H9 (cell line): Measurements from ENCODE around the gene CLCNKA. TPM values are rescaled to one million over a fixed set of nuclear protein-coding genes. Genes with fewer than 3 reads are reported as not detected.
A peak's percentile ranks its signal among the peaks of the same experiment; 100 is the strongest.

Experiments
- DNase-seq: peaks from one replicate; pipeline ENCODE4 v3.0.0-alpha.2; 2017
- H2AFZ ChIP-seq: one replicate; pipeline ENCODE4 v1.6.1; 2013; ENCODE audit warnings: mild to moderate bottlenecking, low read length, control low read depth, moderate library complexity
- H2AK5ac ChIP-seq: 2 replicates; pipeline ENCODE4 v1.6.1; 2013; ENCODE audit warnings: low read length, control low read depth, mixed read lengths; ENCODE audit not compliant: insufficient read length
- H2BK120ac ChIP-seq: one replicate; pipeline ENCODE4 v1.6.1; 2013; ENCODE audit warnings: low read depth, mild to moderate bottlenecking, low read length, control low read depth, inconsistent platforms; ENCODE audit not compliant: poor library complexity, severe bottlenecking
- H2BK12ac ChIP-seq: 2 replicates; pipeline ENCODE4 v1.6.1; 2013; ENCODE audit warnings: low read length, control low read depth, mixed read lengths, low read depth; ENCODE audit not compliant: insufficient read length
- H2BK15ac ChIP-seq: 2 replicates; pipeline ENCODE4 v1.6.1; 2013; ENCODE audit warnings: low read depth, low read length, control low read depth
- H2BK20ac ChIP-seq: one replicate; pipeline ENCODE4 v1.6.1; 2013; ENCODE audit warnings: low read depth, mild to moderate bottlenecking, low read length, control low read depth, inconsistent platforms; ENCODE audit not compliant: poor library complexity, severe bottlenecking
- H2BK5ac ChIP-seq: 2 replicates; pipeline ENCODE4 v1.6.1; 2013; ENCODE audit warnings: low read length, control low read depth, mixed read lengths; ENCODE audit not compliant: insufficient read length
- H3K14ac ChIP-seq: 2 replicates; pipeline ENCODE4 v1.6.1; 2013; ENCODE audit warnings: low read length, control low read depth; ENCODE audit not compliant: insufficient read depth
- H3K18ac ChIP-seq: 2 replicates; pipeline ENCODE4 v1.6.1; 2013; ENCODE audit warnings: low read depth, mild to moderate bottlenecking, mixed read lengths, low read length, control low read depth; ENCODE audit not compliant: insufficient read length
- H3K23ac ChIP-seq: 2 replicates; pipeline ENCODE4 v1.6.1; 2013; ENCODE audit warnings: low read length, control low read depth, mixed read lengths, low read depth; ENCODE audit not compliant: insufficient read length
- H3K23me2 ChIP-seq: 2 replicates; pipeline ENCODE4 v1.6.1; 2013; ENCODE audit warnings: low read depth, mild to moderate bottlenecking, mixed read lengths, low read length, control low read depth; ENCODE audit not compliant: insufficient read length, poor library complexity, severe bottlenecking
- H3K27ac ChIP-seq: 2 replicates; pipeline ENCODE4 v1.5.1; 2013; ENCODE audit warnings: low read length, control low read depth, mixed read lengths, low read depth; ENCODE audit not compliant: insufficient read length
- H3K27me3 ChIP-seq: 2 replicates; pipeline ENCODE4 v1.6.1; 2013; ENCODE audit warnings: low read length, control low read depth, inconsistent platforms; ENCODE audit not compliant: insufficient read depth
- H3K4ac ChIP-seq: 2 replicates; pipeline ENCODE4 v1.6.1; 2013; ENCODE audit warnings: low read depth, mild to moderate bottlenecking, control low read depth, inconsistent platforms, low read length, moderate library complexity
- H3K4me1 ChIP-seq: 2 replicates; pipeline ENCODE4 v1.6.1; 2013; ENCODE audit warnings: low read length, control low read depth, inconsistent platforms; ENCODE audit not compliant: insufficient read depth
- H3K4me2 ChIP-seq: 2 replicates; pipeline ENCODE4 v1.6.1; 2013; ENCODE audit warnings: low read length, control low read depth, mixed read lengths; ENCODE audit not compliant: insufficient read length, insufficient read depth
- H3K56ac ChIP-seq: 2 replicates; pipeline ENCODE4 v1.6.1; 2013; ENCODE audit warnings: low read depth, mild to moderate bottlenecking, mixed read lengths, low read length, control low read depth; ENCODE audit not compliant: insufficient read length
- H3K79me1 ChIP-seq: 2 replicates; pipeline ENCODE4 v1.6.1; 2013; ENCODE audit warnings: low read depth, mild to moderate bottlenecking, moderate library complexity, low read length, control low read depth, inconsistent platforms; ENCODE audit not compliant: insufficient read depth, poor library complexity, severe bottlenecking
- H3K79me2 ChIP-seq: 2 replicates; pipeline ENCODE4 v1.6.1; 2013; ENCODE audit warnings: low read length, control low read depth, inconsistent platforms; ENCODE audit not compliant: insufficient read depth
- H3K9ac ChIP-seq: 2 replicates; pipeline ENCODE4 v1.6.1; 2013; ENCODE audit warnings: low read length, control low read depth, mixed read lengths; ENCODE audit not compliant: insufficient read length; ENCODE audit errors: extremely low read depth
- H3K9me3 ChIP-seq: one replicate; pipeline ENCODE4 v1.6.1; 2013; ENCODE audit warnings: low read depth, low read length, inconsistent platforms; ENCODE audit not compliant: control insufficient read depth
- H3T11ph ChIP-seq: one replicate; pipeline ENCODE4 v1.6.1; 2013; ENCODE audit warnings: mild to moderate bottlenecking, low read length, control low read depth, inconsistent platforms
- H4K20me1 ChIP-seq: one replicate; pipeline ENCODE4 v1.6.1; 2013; ENCODE audit not compliant: control insufficient read depth, insufficient read length, insufficient read depth
- H4K5ac ChIP-seq: 2 replicates; pipeline ENCODE4 v1.6.1; 2013; ENCODE audit warnings: low read depth, mild to moderate bottlenecking, mixed read lengths, low read length, control low read depth; ENCODE audit not compliant: insufficient read length
- H4K8ac ChIP-seq: replicated peaks from 2 replicates; pipeline ENCODE4 v1.6.1; 2013; ENCODE audit warnings: low read length, control low read depth, mixed read lengths, low read depth; ENCODE audit not compliant: insufficient read length
- H4K91ac ChIP-seq: 2 replicates; pipeline ENCODE4 v1.6.1; 2013; ENCODE audit warnings: low read depth, mild to moderate bottlenecking, moderate library complexity, mixed read lengths, low read length, control low read depth; ENCODE audit not compliant: insufficient read length
- H3K27ac Mint-ChIP-seq, 3 experiments: 2 replicates in 2 of 3; 3 replicates in 1 of 3; pipeline ENCODE4 v1.8.0; 2020 to 2021; ENCODE audit warnings: mixed read lengths in 3 of 3, mild to moderate bottlenecking in 1 of 3, moderate library complexity in 1 of 3
- H3K27me3 Mint-ChIP-seq: 2 replicates; pipeline ENCODE4 v1.8.0; 2021; ENCODE audit warnings: low read depth, mild to moderate bottlenecking, moderate library complexity, mixed read lengths
- H3K36me3 Mint-ChIP-seq, 3 experiments: 2 replicates in 2 of 3; 3 replicates in 1 of 3; pipeline ENCODE4 v1.8.0; 2020 to 2021; ENCODE audit warnings: low read depth in 3 of 3, mixed read lengths in 3 of 3; ENCODE audit not compliant: insufficient read depth in 1 of 3
- H3K4me1 Mint-ChIP-seq, 2 experiments: 2 replicates each; pipeline ENCODE4 v1.8.0; 2020; ENCODE audit warnings: mixed read lengths in 2 of 2
- H3K4me3 Mint-ChIP-seq, 2 experiments: 2 replicates in 1 of 2; 3 replicates in 1 of 2; pipeline ENCODE4 v1.8.0; 2020 to 2021; ENCODE audit warnings: mild to moderate bottlenecking in 2 of 2, mixed read lengths in 2 of 2, moderate library complexity in 1 of 2
- H3K9me3 Mint-ChIP-seq, 2 experiments: 2 replicates in 1 of 2; 3 replicates in 1 of 2; pipeline ENCODE4 v1.8.0; 2020; ENCODE audit warnings: mild to moderate bottlenecking in 2 of 2, mixed read lengths in 2 of 2, moderate library complexity in 1 of 2
- WGBS: extraction: QIAGEN DNeasy Blood & Tissue Kit; methylation state at CpG from one replicate; pipeline ENCODE4 v1.1.7; 2013; ENCODE audit warnings: missing lambda C conversion rate, low lambda C conversion rate, mixed read lengths; ENCODE audit not compliant: insufficient read length; ENCODE audit errors: extremely low coverage; 5-methylcytosine and 5-hydroxymethylcytosine counted together
- total RNA-seq: library from RNA; stranded (reverse); gene quantifications from 2 replicates; pipeline ENCODE4 v1.2.1, GENCODE V29; 2021
- TF ChIP-seq, protein P1 (sequence below): fragments of 200-600 bp; sonication (generic); conservative IDR thresholded peaks from 3 replicates; pipeline ENCODE4 v1.8.0; 2021; ENCODE audit warnings: antibody characterized with exemption, mild to moderate bottlenecking

CLCNKA gene
- total RNA-seq, 1 experiment from 2014 or later, result 0.98 TPM

DNA sequence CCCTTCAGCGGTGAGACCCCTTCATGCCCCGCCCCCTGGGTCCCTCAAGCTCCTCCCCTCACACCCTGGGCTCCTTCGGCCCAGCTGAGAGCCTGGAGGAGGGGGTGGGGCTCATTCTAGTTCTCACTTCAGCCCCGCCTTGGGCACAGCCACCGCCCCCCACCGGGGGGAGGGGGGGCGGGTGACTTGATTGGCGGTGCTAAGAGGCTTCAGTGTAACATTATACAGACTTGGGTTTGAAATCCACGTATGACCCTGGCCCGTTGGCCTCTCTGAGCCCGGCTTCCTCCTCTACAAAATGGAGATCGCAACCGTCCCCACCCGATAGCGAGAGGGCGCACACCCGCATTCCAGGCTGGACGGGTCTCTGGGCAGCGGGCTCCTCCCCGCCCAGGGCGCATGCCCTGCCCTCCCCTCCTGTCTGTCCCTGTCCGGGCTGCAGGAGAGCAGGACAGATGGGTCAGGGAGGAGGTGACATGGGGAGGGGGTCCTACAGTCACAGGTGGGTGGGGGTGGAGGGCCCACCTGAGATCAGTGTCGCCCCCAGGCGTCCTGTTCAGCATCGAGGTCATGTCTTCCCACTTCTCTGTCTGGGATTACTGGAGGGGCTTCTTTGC, 26.8 kb downstream of the CLCNKA start:
- no peak overlapping the region for H4K91ac ChIP-seq
- peak overlapping the region; percentile 51 for H3K18ac ChIP-seq
- H3K9me3 Mint-ChIP-seq, result no peaks in the 10 kb centered on the region
- no peaks in the 10 kb centered on the region for H3K79me2 ChIP-seq
- no peak overlapping the region for H2BK12ac ChIP-seq
- H2AK5ac ChIP-seq, result no peak overlapping the region
- H3K9ac ChIP-seq, result no peak overlapping the region
- H2BK20ac ChIP-seq, result no peak overlapping the region
- H3K23me2 ChIP-seq, result no peaks in the 10 kb centered on the region
- TF ChIP-seq, protein P1, sequence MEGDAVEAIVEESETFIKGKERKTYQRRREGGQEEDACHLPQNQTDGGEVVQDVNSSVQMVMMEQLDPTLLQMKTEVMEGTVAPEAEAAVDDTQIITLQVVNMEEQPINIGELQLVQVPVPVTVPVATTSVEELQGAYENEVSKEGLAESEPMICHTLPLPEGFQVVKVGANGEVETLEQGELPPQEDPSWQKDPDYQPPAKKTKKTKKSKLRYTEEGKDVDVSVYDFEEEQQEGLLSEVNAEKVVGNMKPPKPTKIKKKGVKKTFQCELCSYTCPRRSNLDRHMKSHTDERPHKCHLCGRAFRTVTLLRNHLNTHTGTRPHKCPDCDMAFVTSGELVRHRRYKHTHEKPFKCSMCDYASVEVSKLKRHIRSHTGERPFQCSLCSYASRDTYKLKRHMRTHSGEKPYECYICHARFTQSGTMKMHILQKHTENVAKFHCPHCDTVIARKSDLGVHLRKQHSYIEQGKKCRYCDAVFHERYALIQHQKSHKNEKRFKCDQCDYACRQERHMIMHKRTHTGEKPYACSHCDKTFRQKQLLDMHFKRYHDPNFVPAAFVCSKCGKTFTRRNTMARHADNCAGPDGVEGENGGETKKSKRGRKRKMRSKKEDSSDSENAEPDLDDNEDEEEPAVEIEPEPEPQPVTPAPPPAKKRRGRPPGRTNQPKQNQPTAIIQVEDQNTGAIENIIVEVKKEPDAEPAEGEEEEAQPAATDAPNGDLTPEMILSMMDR, result peak; percentile 53; the same call in 2 of the 3 replicates
- H4K5ac ChIP-seq, result no peak overlapping the region
- no peak overlapping the region for H3K56ac ChIP-seq
- no peaks in the 10 kb centered on the region; the same call in 1 of the 2 replicates for H3K4me1 ChIP-seq
- no peak overlapping the region for H3K27ac ChIP-seq
- peak overlapping the region; percentile 64 for H3K4me2 ChIP-seq
- no peak overlapping the region for H2BK5ac ChIP-seq
- no peaks in the 10 kb centered on the region for H3K27me3 ChIP-seq
- H3T11ph ChIP-seq, result no peak overlapping the region
- H3K4ac ChIP-seq, result no peak overlapping the region
- peak; percentile 96 for DNase-seq
- no peak overlapping the region for H2AFZ ChIP-seq
- no CpG with 5 or more reads among the region's 25 CpGs for WGBS
- peaks cover 20% of the 10 kb centered on the region for H3K27me3 Mint-ChIP-seq
- no peak overlapping the region for H2BK120ac ChIP-seq
- no peaks in the 10 kb centered on the region for H3K79me1 ChIP-seq
- no peaks in the 10 kb centered on the region for H3K36me3 Mint-ChIP-seq
- peak overlapping the region; percentile 63 to 79 for H3K4me3 Mint-ChIP-seq
- H3K14ac ChIP-seq, result no peak overlapping the region
- H4K8ac ChIP-seq, result no peak overlapping the region
- no peaks in the 10 kb centered on the region for H3K9me3 ChIP-seq
- H3K4me1 Mint-ChIP-seq, result peaks cover 10 to 26% of the 10 kb centered on the region in 2 experiments
- H4K20me1 ChIP-seq, result no peaks in the 10 kb centered on the region
- H3K23ac ChIP-seq, result no peak overlapping the region
- H2BK15ac ChIP-seq, result no peak overlapping the region
- H3K27ac Mint-ChIP-seq, result peak overlapping the region in 1 of 3 experiments; percentile 59; a peak in 1 of 7 replicates
